NCI-H510A treated with DMSO at 0.1 percent for 48 hours (cell line): ENCODE measurements around the gene ANKRD33.

Experiments used
- DNase-seq: peaks from one replicate; lab custom pipeline; 2025; lab: John Stamatoyannopoulos, UW

ANKRD33 gene

DNA sequence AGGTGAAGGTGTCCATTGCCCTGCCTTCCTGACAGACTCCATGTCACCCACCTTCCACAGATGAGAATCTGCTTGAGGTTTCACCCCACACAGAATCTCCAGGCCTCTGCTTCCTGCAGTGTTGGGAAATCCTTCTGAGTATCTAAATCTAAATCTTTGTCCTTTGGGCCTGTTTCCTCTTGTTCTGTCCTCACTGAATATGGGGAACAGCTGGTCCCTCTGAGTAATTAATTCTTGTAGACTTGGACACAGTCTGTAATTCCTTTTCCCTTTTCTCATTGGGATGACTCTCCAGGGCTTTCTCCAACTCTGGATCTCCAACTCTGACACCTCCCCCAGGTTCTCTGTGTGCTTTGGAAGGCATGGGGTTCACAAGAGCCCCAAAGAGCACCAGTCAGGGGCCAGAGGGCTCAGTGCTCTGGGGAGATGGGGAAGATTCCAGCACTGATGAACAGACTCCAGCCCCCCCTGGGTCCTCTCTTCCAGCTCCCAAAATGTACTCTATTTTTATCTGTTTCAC lies 17.1 kb downstream of the ANKRD33 start:
- no peak for DNase-seq

GRCh38 chr12:51905471-51906429 lies 17.8 kb downstream of the ANKRD33 start:
- no peak for DNase-seq

GRCh38 chr12:51906430-51907082 lies 18.7 kb downstream of the ANKRD33 start:
- no peak for DNase-seq

DNA sequence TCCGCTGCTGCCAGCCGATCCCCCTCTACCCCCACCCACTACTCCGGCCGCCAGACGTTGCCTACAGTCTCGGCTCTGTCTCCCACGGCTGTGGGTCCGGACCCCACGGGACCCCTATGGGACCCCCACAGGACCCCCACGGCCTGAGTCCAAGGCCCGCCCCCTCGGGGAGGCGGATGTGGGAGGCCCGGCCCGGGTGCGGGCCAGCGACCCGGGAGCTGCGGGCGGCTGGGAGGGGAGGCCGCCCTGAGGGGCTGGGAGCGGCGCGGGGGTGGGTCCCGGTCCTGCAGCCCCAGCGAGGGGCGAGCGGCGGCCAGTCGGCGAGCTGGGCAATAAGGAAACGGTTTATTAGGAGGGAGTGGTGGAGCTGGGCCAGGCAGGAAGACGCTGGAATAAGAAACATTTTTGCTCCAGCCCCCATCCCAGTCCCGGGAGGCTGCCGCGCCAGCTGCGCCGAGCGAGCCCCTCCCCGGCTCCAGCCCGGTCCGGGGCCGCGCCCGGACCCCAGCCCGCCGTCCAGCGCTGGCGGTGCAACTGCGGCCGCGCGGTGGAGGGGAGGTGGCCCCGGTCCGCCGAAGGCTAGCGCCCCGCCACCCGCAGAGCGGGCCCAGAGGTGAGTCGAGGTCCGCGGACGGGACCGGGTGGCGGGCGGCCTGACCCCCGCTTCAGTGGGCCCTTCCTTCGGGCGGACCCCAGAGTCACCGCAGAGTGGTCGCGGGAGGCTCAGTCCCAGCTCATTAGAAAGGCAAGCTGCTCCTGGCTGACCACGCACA lies 19.4 kb downstream of the ANKRD33 start, which contains the start of gene ACVRL1:
ACVRL1 (plus strand) TSS at position 422 of the 773 bp plus-strand sequence. CDS start 4,971 bp downstream, outside the sequence.
- no peak for DNase-seq

GRCh38 chr12:51907856-51908425 lies 20.0 kb downstream of the ANKRD33 start:
- no peak for DNase-seq

DNA sequence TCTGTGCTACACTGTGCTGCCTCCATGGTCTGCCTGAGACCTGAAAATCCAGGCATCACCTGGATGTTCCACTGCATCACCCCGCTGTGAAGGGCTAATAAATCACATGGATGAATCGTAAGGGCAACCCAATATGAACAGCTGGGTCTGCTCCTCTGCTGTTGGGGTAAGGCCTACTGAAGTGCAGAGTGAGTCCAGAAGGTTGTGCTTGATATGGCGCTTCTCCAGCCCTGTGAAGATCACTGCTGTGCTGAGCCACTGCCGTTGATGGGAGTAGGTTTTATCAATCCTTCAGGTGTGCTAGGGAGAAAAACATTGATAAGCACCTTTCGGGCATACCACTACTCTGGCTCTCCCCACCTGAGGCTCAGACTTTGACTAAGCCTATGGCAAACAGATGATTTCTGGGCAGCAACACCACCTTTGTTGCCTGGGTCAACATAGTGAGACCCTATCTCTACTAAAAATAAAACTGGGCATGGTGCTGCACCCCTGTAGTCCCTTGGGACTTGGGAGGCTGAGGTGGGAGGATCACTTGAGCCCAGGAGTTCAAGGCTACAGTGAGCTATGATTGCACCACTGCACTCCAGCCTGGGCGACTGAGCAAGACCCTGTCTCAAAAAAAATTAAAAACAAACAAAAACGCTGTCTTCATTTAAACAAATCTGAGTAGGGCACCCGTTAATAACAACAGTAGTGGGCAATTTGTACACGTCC lies 21.1 kb downstream of the ANKRD33 start:
- no peak for DNase-seq

GRCh38 chr12:51910168-51910567 lies 22.3 kb downstream of the ANKRD33 start:
- no peak for DNase-seq

DNA sequence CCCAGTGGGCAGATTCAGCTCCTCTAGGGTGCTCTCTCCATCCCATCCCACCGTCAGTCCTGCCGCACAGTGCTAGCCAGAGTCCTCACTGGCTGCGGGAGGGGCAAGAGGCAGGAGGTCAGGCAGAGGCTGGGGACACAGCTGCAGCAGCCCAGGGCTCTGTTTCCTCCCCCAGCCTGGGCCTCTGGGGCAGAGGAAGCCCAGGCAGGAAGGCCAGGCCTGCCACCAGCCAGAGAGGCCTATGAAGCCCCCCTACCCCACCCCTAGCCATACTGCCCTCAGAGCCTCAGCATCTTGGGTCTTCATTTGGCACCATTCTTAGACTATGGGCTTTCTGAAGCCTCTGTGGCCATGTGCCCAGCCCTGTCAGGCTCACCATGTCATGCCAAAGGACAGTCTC lies 22.8 kb downstream of the ANKRD33 start:
- no peak for DNase-seq

DNA sequence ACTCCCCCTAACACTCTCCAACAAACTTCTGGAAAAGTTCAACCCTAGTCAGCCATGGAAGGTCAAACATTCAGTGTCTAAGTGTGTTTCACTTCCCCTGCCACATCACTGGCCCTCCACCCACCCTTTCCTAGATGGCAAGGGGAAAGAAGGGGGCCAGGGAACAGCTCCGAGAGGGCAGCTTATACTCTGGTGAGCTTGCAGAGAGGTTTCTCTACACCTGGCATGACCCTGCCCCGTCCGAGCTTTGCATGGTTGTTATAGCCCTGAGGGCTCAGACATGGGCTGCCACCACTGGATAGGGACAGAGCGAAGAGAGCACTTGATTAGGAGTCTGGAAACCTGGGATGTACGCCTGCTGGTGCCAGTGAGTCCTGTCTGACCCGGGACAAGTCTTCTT lies 23.4 kb downstream of the ANKRD33 start:
- DNase-seq: no peak

DNA sequence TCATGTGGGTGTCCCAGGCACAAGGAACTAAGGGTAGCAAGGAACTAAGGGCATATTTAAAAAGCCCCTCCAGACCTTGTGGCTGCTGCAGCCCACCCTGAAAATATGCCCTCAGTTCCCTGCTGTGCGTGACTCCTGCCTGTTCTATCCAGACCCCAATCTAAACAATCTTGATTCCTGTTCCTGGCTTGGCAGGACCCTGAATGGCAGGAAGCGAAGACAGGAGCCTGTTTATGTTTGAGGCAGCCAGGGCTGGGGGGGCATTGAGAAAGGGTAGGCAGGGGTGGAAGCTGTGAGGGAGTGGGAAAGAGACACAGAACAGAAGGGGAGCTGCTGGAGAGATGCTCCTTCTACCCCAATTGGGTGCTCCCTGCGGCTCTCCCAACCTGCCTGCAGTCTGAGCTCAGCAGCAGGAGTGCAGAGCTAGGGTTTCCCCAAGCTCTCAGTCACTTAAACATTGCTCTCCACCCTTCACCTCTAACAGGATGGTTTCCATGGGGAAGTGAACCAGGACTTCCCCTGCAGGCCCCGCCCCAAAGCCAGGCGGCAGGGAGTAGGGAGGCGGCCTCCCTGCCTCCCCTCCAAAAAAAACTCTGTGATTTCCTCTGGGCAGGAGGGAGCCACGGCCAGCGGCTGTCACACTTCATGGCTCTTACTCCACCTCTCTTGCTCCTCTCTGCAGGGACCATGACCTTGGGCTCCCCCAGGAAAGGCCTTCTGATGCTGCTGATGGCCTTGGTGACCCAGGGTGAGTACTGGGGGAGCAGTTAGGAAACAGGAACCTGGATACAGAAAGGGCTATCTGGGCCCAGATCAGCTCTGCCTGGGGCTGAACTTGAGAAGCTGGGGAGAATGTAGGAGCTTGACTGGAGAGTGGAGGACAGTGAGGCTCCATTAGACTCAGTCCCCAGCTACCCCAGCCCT lies 24.1 kb downstream of the ANKRD33 start:
- DNase-seq: no peak

DNA sequence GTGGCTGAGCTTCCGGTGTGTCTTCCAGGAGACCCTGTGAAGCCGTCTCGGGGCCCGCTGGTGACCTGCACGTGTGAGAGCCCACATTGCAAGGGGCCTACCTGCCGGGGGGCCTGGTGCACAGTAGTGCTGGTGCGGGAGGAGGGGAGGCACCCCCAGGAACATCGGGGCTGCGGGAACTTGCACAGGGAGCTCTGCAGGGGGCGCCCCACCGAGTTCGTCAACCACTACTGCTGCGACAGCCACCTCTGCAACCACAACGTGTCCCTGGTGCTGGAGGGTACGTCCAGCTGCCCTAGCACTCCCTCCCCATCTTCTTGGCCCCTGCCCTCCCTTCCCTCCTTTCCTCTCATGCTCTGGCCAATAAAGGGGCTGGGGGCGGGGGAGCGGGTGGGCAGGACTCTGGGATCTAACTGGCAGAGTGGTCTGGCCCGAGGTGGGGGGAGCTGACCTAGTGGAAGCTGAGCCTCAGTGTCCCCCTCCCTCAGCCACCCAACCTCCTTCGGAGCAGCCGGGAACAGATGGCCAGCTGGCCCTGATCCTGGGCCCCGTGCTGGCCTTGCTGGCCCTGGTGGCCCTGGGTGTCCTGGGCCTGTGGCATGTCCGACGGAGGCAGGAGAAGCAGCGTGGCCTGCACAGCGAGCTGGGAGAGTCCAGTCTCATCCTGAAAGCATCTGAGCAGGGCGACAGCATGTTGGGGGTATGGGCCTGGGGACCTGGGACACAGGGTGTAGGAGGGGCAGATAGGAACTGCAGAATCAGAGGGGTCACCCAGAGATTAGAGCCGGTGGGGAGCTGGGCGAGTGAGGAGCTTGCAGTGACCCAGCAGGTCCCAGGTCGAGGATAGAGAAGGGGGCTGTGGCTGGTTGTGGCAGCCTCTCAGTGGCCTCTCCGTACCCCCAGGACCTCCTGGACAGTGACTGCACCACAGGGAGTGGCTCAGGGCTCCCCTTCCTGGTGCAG lies 25.4 kb downstream of the ANKRD33 start:
- no peak for DNase-seq

GRCh38 chr12:51914034-51914923 lies 26.4 kb downstream of the ANKRD33 start:
- DNase-seq: no peak

DNA sequence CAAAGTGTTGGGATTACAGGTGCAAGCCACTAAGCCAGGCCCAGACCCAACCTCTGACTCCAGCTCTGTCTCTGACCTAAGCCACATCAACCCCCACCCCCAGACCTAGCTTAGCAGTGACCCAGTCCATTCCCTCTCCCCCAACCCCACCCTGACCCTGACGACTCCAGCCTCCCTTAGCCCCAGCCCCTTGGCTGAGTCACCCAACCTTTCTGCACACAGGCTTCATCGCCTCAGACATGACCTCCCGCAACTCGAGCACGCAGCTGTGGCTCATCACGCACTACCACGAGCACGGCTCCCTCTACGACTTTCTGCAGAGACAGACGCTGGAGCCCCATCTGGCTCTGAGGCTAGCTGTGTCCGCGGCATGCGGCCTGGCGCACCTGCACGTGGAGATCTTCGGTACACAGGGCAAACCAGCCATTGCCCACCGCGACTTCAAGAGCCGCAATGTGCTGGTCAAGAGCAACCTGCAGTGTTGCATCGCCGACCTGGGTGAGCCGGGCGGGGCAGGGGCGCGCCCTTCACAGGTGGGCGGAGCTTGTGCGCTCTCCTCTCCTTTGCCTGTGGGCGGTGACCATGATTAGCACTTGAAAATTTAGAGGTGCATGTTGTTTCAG lies 27.2 kb downstream of the ANKRD33 start:
- no peak for DNase-seq

DNA sequence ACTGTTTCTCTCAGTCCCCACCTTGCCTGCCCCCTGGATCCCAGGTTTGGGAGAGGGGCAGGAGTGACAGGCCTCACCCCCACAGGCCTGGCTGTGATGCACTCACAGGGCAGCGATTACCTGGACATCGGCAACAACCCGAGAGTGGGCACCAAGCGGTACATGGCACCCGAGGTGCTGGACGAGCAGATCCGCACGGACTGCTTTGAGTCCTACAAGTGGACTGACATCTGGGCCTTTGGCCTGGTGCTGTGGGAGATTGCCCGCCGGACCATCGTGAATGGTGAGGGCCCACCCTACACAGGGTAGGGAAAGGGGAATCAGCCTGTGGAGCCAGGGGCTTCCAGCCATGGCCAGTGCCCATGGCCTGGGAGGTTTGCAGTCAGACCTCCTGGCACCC lies 28.0 kb downstream of the ANKRD33 start:
- DNase-seq: no peak

DNA sequence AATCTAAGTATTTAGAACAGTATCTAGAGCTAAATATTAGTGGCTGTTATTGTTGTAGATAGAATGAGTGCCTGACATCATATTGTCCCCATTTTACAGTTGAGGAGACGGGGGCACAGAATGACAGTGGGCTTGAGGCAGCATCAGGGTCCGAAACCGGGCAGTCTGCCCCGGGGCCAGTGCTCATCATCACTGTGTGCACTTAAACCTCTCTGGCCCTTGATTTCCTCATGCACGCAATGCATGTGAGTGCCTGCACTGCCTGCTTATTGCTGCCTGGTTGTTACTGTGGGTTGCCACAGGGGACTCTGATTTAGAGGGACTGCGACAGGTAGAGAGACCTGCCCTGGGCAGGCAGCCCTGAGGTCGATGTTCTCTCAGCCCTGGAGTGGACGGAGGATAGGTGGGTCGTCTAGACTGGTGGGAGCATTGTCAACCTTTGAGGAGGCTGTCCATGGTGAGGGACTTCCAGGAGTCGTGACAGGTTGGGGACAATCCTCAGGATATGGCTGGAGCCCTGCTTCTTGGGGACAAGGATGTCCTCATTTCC lies 29.2 kb downstream of the ANKRD33 start:
- DNase-seq: no peak

DNA sequence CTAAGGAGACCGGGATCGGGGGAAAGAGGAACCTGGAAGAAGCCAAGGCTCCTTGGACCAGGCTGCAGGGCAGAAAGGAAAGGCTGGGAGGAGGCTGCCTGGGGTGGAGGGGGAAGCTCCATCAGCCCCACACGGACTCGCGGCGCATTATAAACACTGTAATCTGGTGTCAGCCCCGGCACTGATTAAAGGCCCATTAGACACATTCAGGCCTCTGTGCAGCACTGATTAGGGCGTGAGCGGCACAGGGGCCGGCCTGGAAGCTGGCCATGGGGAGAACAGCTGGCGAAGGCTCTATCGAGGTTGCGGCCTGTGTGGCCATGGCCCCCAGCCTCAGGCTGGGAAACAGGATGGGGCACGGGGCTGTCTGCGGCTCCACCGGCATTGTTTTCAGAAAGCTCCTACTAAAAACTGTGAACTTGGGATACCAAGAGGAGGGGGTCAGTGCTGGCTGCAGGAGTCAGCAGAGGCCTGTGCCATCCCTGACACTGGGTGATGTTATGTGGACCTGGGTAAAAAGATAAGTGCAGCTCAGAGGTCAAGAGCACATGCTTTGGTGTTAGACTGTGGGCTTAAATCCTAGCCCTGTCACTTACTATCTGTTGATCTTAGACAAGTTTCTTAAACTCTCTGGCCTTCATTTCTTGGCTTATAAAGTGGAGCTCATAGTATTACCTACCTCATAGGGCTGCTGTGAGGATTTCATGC lies 30.0 kb downstream of the ANKRD33 start:
- DNase-seq: no peak
